Panc1 (cell line): ENCODE results near the gene LYZL2. TPM values are rescaled to one million over a fixed set of nuclear protein-coding genes. Genes with fewer than 3 reads are reported as not detected.

Source experiments
- ATAC-seq: fragments of 200-7000 bp; cut with Tn5 transposase; 2 replicates; pipeline ENCODE4 v1.9.1; 2020; ENCODE audit warnings: mild to moderate bottlenecking, moderate library complexity
- BruUV-seq: library from RNA; stranded (reverse); fragments of 400-500 nt; replicated peaks from 2 replicates; lab custom pipeline; 2021; lab: Mats Ljungman, UMichigan
- CTCF ChIA-PET: fragments of 300-600 bp; sonication (Branson Sonifier 250); formaldehyde crosslinking; loops from one replicate; lab custom pipeline; 2022; ENCODE audit warnings: antibody characterized with exemption; lab: Charles Lee
- POLR2A ChIA-PET: fragments of 300-600 bp; sonication (Branson Sonifier 250); formaldehyde crosslinking; loops from one replicate; lab custom pipeline; 2022; ENCODE audit warnings: antibody characterized with exemption; lab: Charles Lee
- DNase-seq: peaks from one replicate; pipeline ENCODE4 v3.0.0-alpha.2; 2010; ENCODE audit warnings: low read depth, low spot score
- H3K27ac ChIP-seq: 2 replicates; pipeline ENCODE4 v1.5.1; 2011; ENCODE audit warnings: mild to moderate bottlenecking, low read length, inconsistent platforms
- H3K27me3 ChIP-seq: fragments of 200-500 bp; sonication (Bioruptor generic); 2 replicates; pipeline ENCODE4 v1.6.0; 2014; ENCODE audit warnings: low read length, inconsistent platforms; ENCODE audit not compliant: control insufficient read depth, insufficient read depth
- H3K36me3 ChIP-seq: fragments of 200-500 bp; sonication (Bioruptor generic); 2 replicates; pipeline ENCODE4 v1.5.1; 2014; ENCODE audit warnings: inconsistent platforms, mild to moderate bottlenecking, low read length, moderate library complexity; ENCODE audit not compliant: control insufficient read depth, insufficient read depth
- H3K4me1 ChIP-seq: 2 replicates; pipeline ENCODE4 v1.5.1; 2011; ENCODE audit warnings: inconsistent platforms, mild to moderate bottlenecking, low read length, moderate library complexity; ENCODE audit not compliant: control insufficient read depth, insufficient read depth
- H3K4me3 ChIP-seq, 2 experiments: 2 replicates each; pipeline ENCODE4 v1.5.1; 2011 to 2012; ENCODE audit warnings: low read depth in 2 of 2, low read length in 2 of 2, mild to moderate bottlenecking in 2 of 2, inconsistent platforms in 1 of 2, moderate library complexity in 1 of 2
- H3K9me3 ChIP-seq: fragments of 200-500 bp; sonication (Bioruptor generic); 2 replicates; pipeline ENCODE4 v1.5.1; 2014; ENCODE audit warnings: low read depth, mild to moderate bottlenecking, inconsistent platforms, low read length, moderate library complexity; ENCODE audit not compliant: control insufficient read depth, insufficient read depth
- CTCF ChIP-seq: fragments of 450-650 bp; IDR thresholded peaks from 2 replicates; pipeline ENCODE4 v1.5.1; 2017; ENCODE audit warnings: mild to moderate bottlenecking
- POLR2AphosphoS5 ChIP-seq: IDR thresholded peaks from 2 replicates; pipeline ENCODE4 v1.6.1; 2012; ENCODE audit warnings: mild to moderate bottlenecking, low read depth, low read length, moderate library complexity
- SIN3A ChIP-seq: IDR thresholded peaks from 2 replicates; pipeline ENCODE4 v1.6.1; 2012; ENCODE audit warnings: low read depth, mild to moderate bottlenecking, low read length, moderate library complexity, borderline replicate concordance; ENCODE audit not compliant: insufficient read depth
- TCF7L2 ChIP-seq: IDR thresholded peaks from 2 replicates; pipeline ENCODE4 v1.6.1; 2011; ENCODE audit warnings: mild to moderate bottlenecking, low read depth, low read length, inconsistent platforms
- in situ Hi-C: cut with HindIII; loops from 2 replicates; pipeline ENCODE4 v1.10.0; 2016; ENCODE audit warnings: low sequenced_read_pairs, low pct_unique_long_range_greater_than_20kb
- intact Hi-C: fragments of 100-400 bp; cut with micrococcal nuclease; formaldehyde crosslinking; loops from one replicate; pipeline ENCODE4 v1.10.0; 2022; ENCODE audit not compliant: unreplicated experiment
- total RNA-seq: library from RNA; stranded (reverse); gene quantifications from one replicate; pipeline ENCODE4 v1.2.1, GENCODE V29; 2021; ENCODE audit not compliant: unreplicated experiment
- TF ChIP-seq, protein P1 (sequence below), 2 experiments: IDR thresholded peaks; 2 replicates each; pipeline ENCODE4 v1.6.1; 2011 to 2012; ENCODE audit warnings: low read depth in 2 of 2, control low read depth in 1 of 2, low read length in 1 of 2, mild to moderate bottlenecking in 1 of 2, moderate library complexity in 1 of 2; ENCODE audit not compliant: insufficient read depth in 1 of 2

LYZL2 gene
- total RNA-seq, 1 experiment from 2014 or later: not detected

DNA sequence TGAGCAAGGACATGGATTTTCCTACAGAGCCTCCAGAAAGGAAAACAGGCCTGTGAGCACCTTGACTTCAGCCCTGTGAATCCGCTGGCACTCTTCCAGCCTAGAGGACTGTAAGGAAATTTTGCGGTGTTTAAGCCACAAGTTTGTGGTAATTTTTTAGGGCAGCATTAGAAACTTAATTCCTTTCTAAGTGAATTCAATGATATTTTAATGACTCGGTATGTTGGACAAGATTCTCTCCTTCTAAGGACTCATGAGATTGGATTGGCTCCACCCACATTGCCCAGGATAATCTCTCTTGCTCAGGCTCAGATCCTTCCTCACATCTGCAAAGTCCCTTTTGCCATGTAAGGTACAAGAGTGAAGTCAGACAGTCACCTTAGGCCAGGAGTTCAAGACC lies 4.5 kb downstream of the LYZL2 start:
- H3K27ac ChIP-seq: no peak overlapping the region
- ChIA-PET POLR2A (no interaction called here), CTCF (no interaction called here)
- no peak for ATAC-seq
- intact Hi-C loops: no loop called here
- no peak for DNase-seq
- no peaks in the 10 kb centered on the region for H3K9me3 ChIP-seq
- H3K4me3 ChIP-seq: no peak overlapping the region
- H3K27me3 ChIP-seq: no peaks in the 10 kb centered on the region
- no TSS peak for BruUV-seq
- no peaks in the 10 kb centered on the region for H3K36me3 ChIP-seq
- TF ChIP-seq, protein P1, sequence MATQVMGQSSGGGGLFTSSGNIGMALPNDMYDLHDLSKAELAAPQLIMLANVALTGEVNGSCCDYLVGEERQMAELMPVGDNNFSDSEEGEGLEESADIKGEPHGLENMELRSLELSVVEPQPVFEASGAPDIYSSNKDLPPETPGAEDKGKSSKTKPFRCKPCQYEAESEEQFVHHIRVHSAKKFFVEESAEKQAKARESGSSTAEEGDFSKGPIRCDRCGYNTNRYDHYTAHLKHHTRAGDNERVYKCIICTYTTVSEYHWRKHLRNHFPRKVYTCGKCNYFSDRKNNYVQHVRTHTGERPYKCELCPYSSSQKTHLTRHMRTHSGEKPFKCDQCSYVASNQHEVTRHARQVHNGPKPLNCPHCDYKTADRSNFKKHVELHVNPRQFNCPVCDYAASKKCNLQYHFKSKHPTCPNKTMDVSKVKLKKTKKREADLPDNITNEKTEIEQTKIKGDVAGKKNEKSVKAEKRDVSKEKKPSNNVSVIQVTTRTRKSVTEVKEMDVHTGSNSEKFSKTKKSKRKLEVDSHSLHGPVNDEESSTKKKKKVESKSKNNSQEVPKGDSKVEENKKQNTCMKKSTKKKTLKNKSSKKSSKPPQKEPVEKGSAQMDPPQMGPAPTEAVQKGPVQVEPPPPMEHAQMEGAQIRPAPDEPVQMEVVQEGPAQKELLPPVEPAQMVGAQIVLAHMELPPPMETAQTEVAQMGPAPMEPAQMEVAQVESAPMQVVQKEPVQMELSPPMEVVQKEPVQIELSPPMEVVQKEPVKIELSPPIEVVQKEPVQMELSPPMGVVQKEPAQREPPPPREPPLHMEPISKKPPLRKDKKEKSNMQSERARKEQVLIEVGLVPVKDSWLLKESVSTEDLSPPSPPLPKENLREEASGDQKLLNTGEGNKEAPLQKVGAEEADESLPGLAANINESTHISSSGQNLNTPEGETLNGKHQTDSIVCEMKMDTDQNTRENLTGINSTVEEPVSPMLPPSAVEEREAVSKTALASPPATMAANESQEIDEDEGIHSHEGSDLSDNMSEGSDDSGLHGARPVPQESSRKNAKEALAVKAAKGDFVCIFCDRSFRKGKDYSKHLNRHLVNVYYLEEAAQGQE (IDR thresholded peaks at IDR 0.05; ENCODE audit: insufficient read depth in 1 of 2, low read depth in 2 of 2, low read length in 1 of 2): no peak
- TF ChIP-seq POLR2AphosphoS5 (no peak), TCF7L2 (no peak), SIN3A (no peak), CTCF (no peak)
- in situ Hi-C loops: no loop called here
- no peaks in the 10 kb centered on the region for H3K4me1 ChIP-seq

- Histone ChIP-seq H3K36me3 (no peaks in the 10 kb centered on the region), H3K4me3 (no peak overlapping the region), H3K27me3 (no peaks in the 10 kb centered on the region), H3K4me1 (no peaks in the 10 kb centered on the region), H3K27ac (no peak overlapping the region), H3K9me3 (no peaks in the 10 kb centered on the region)
- ChIA-PET POLR2A (no interaction called here), CTCF (no interaction called here)
- TF ChIP-seq TCF7L2 (no peak), POLR2AphosphoS5 (no peak), SIN3A (no peak), CTCF (no peak)
- TF ChIP-seq, protein P1 (IDR thresholded peaks at IDR 0.05; ENCODE audit: insufficient read depth in 1 of 2, low read depth in 2 of 2, low read length in 1 of 2): no peak
- intact Hi-C loops (no loop called here), in situ Hi-C loops (no loop called here)
- BruUV-seq: no TSS peak
- ATAC-seq: no peak
- DNase-seq: no peak
Measured at GRCh38 chr10:30619966-30620365, 9.6 kb downstream of the LYZL2 start.
